Large intestine (tissue), 3 donors: ENCODE results near the gene PDE4D. TPM values are rescaled to one million over a fixed set of nuclear protein-coding genes. Genes with fewer than 3 reads are reported as not detected.

Experiments used
- DNase-seq, 2 donors: peaks; one replicate each; pipeline versions ENCODE4 v3.0.0 to v3.0.0-alpha.2; 2013
- H3K27ac ChIP-seq: one replicate; pipeline ENCODE4 v1.5.1; 2013; ENCODE audit warnings: low read length
- H3K27me3 ChIP-seq: 2 replicates; pipeline ENCODE4 v1.6.1; 2013; ENCODE audit warnings: low read length; ENCODE audit not compliant: control insufficient read depth, insufficient read depth
- H3K36me3 ChIP-seq: 2 replicates; pipeline ENCODE4 v1.6.1; 2013; ENCODE audit warnings: low read length; ENCODE audit not compliant: control insufficient read depth, insufficient read depth
- H3K4me1 ChIP-seq: one replicate; pipeline ENCODE4 v1.6.1; 2013; ENCODE audit warnings: low read length; ENCODE audit not compliant: control insufficient read depth, insufficient read depth
- H3K4me3 ChIP-seq: one replicate; pipeline ENCODE4 v1.5.1; 2013; ENCODE audit warnings: low read length
- H3K9me3 ChIP-seq: one replicate; pipeline ENCODE4 v1.6.1; 2013; ENCODE audit warnings: mild to moderate bottlenecking, low read depth, low read length, moderate library complexity; ENCODE audit not compliant: control insufficient read depth
- WGBS: methylation state at CpG from one replicate; pipeline ENCODE4 v1.1.5; 2013; ENCODE audit warnings: low lambda C conversion rate; ENCODE audit not compliant: insufficient coverage; 5-methylcytosine and 5-hydroxymethylcytosine counted together
- polyA plus RNA-seq: library from polyadenylated mRNA; unstranded; fragments of 120-200 nt; gene quantifications from one replicate; pipeline ENCODE4 v1.2.1, GENCODE V29; 2013

Gene PDE4D
- polyA plus RNA-seq, 1 donor, result 13.5 TPM

- no peaks in the 10 kb centered on the region for H3K36me3 ChIP-seq
- no peak overlapping the region for H3K27ac ChIP-seq
- no peaks in the 10 kb centered on the region for H3K9me3 ChIP-seq
- no peak overlapping the region for H3K4me3 ChIP-seq
- no CpG with 5 or more reads among the region's 2 CpGs for WGBS
- no peaks in the 10 kb centered on the region for H3K4me1 ChIP-seq
- H3K27me3 ChIP-seq, result no peaks in the 10 kb centered on the region
- DNase-seq, result no peak
Observed at GRCh38 chr5:59341155-59341554, 552.4 kb downstream of the PDE4D start.

- Histone ChIP-seq H3K9me3 (no peaks in the 10 kb centered on the region), H3K4me1 (no peaks in the 10 kb centered on the region), H3K27me3 (no peaks in the 10 kb centered on the region), H3K36me3 (no peaks in the 10 kb centered on the region), H3K4me3 (no peak overlapping the region), H3K27ac (no peak overlapping the region)
- DNase-seq, result no peak
- 100% methylated on average over 1 of the region's 1 CpG for WGBS
Observed at GRCh38 chr5:59340637-59341036, 552.9 kb downstream of the PDE4D start.

GRCh38 chr5:59337240-59337639 is 556.3 kb downstream of the PDE4D start:
- no peaks in the 10 kb centered on the region for H3K27me3 ChIP-seq
- no peak overlapping the region for H3K4me3 ChIP-seq
- H3K36me3 ChIP-seq, result no peaks in the 10 kb centered on the region
- H3K4me1 ChIP-seq, result no peaks in the 10 kb centered on the region
- H3K27ac ChIP-seq, result no peak overlapping the region
- no peaks in the 10 kb centered on the region for H3K9me3 ChIP-seq
- WGBS, result no CpG with 5 or more reads among the region's 8 CpGs
- DNase-seq, result no peak

- DNase-seq, result no peak
- WGBS, result 100% methylated on average over 1 of the region's 1 CpG
- Histone ChIP-seq H3K9me3 (no peaks in the 10 kb centered on the region), H3K4me3 (no peak overlapping the region), H3K27me3 (no peaks in the 10 kb centered on the region), H3K36me3 (no peaks in the 10 kb centered on the region), H3K27ac (no peak overlapping the region), H3K4me1 (no peaks in the 10 kb centered on the region)
Observed at GRCh38 chr5:59335544-59335943, 558.0 kb downstream of the PDE4D start.

- Histone ChIP-seq H3K9me3 (no peaks in the 10 kb centered on the region), H3K4me1 (no peaks in the 10 kb centered on the region), H3K36me3 (no peaks in the 10 kb centered on the region), H3K4me3 (no peak overlapping the region), H3K27me3 (no peaks in the 10 kb centered on the region), H3K27ac (no peak overlapping the region)
- no peak for DNase-seq
Observed at GRCh38 chr5:59333416-59333815, 560.1 kb downstream of the PDE4D start.

GRCh38 chr5:59332236-59332973 is 561.1 kb downstream of the PDE4D start:
- WGBS, result no CpG with 5 or more reads among the region's 2 CpGs
- Histone ChIP-seq H3K4me1 (no peaks in the 10 kb centered on the region), H3K9me3 (no peaks in the 10 kb centered on the region), H3K36me3 (no peaks in the 10 kb centered on the region), H3K27me3 (no peaks in the 10 kb centered on the region), H3K27ac (no peak overlapping the region), H3K4me3 (no peak overlapping the region)
- no peak for DNase-seq

- WGBS, result 100% methylated on average over 3 of the region's 9 CpGs
- Histone ChIP-seq H3K27me3 (no peaks in the 10 kb centered on the region), H3K4me3 (no peak overlapping the region), H3K36me3 (no peaks in the 10 kb centered on the region), H3K27ac (no peak overlapping the region), H3K9me3 (no peaks in the 10 kb centered on the region), H3K4me1 (no peaks in the 10 kb centered on the region)
- DNase-seq, result no peak
Observed at GRCh38 chr5:59330680-59331079, 562.8 kb downstream of the PDE4D start.

- no peak for DNase-seq
- no peak overlapping the region for H3K4me3 ChIP-seq
- no peaks in the 10 kb centered on the region for H3K9me3 ChIP-seq
- H3K27ac ChIP-seq, result no peak overlapping the region
- no peaks in the 10 kb centered on the region for H3K4me1 ChIP-seq
- no peaks in the 10 kb centered on the region for H3K27me3 ChIP-seq
- H3K36me3 ChIP-seq, result no peaks in the 10 kb centered on the region
- WGBS, result no CpG with 5 or more reads among the region's 6 CpGs
Observed at GRCh38 chr5:59328709-59329296, 564.7 kb downstream of the PDE4D start.

GRCh38 chr5:59327191-59327980 is 566.1 kb downstream of the PDE4D start:
- 90% methylated on average over 3 of the region's 4 CpGs for WGBS
- peaks cover 5% of the 10 kb centered on the region for H3K4me1 ChIP-seq
- no peaks in the 10 kb centered on the region for H3K36me3 ChIP-seq
- H3K27ac ChIP-seq, result no peak overlapping the region
- no peak overlapping the region for H3K4me3 ChIP-seq
- H3K9me3 ChIP-seq, result no peaks in the 10 kb centered on the region
- no peaks in the 10 kb centered on the region for H3K27me3 ChIP-seq
- no peak for DNase-seq

GRCh38 chr5:59326596-59326995 is 566.9 kb downstream of the PDE4D start:
- 100% methylated on average over 2 of the region's 2 CpGs for WGBS
- no peak for DNase-seq
- Histone ChIP-seq H3K27me3 (no peaks in the 10 kb centered on the region), H3K4me3 (no peak overlapping the region), H3K27ac (no peak overlapping the region), H3K36me3 (no peaks in the 10 kb centered on the region), H3K9me3 (no peaks in the 10 kb centered on the region), H3K4me1 (peaks cover 5% of the 10 kb centered on the region)
